Measurements from ENCODE around the gene PRKRIP1.

The PRKRIP1 gene

GRCh38 chr7:102466097-102466496 lies 69.9 kb downstream of the PRKRIP1 start:
- Histone ChIP-seq H3K79me1 (ENCODE audit: low read length) (peaks cover 12% of the 10 kb centered on the region), H2BK5ac (ENCODE audit: low read length) (no peak overlapping the region), H4K8ac (ENCODE audit: low read depth, low read length) (no peak overlapping the region), H3K27me3 (ENCODE audit: insufficient read depth, low read length, poor library complexity) (no peaks in the 10 kb centered on the region), H4K5ac (ENCODE audit: low read length) (no peak overlapping the region), H3K4me3 (ENCODE audit: low read length) (no peak overlapping the region), H3K9ac (ENCODE audit: low read length) (no peak overlapping the region), H3K4me2 (ENCODE audit: low read length) (no peak overlapping the region), H2BK15ac (replicated peaks; ENCODE audit: low read depth) (no peak overlapping the region), H3K27ac (ENCODE audit: low read depth, low read length) (no peak overlapping the region), H2AK5ac (ENCODE audit: low read length) (no peak overlapping the region), H3K23ac (ENCODE audit: low read length) (no peak overlapping the region), H3K4ac (ENCODE audit: low read depth, low read length) (no peak overlapping the region), H2BK120ac (ENCODE audit: low read depth, low read length) (no peak overlapping the region), H3K36me3 (ENCODE audit: control insufficient read depth, insufficient read depth, low read length) (no peaks in the 10 kb centered on the region), H3K56ac (ENCODE audit: low read length) (peak overlapping the region; percentile 1), H3K4me1 (ENCODE audit: control insufficient read depth, low read depth, low read length) (no peaks in the 10 kb centered on the region), H3K18ac (ENCODE audit: low read length) (no peak overlapping the region), H3K79me2 (ENCODE audit: control insufficient read depth, insufficient read depth, low read length) (peaks cover 5% of the 10 kb centered on the region)
- WGBS (ENCODE audit: extremely low coverage, insufficient coverage, low lambda C conversion rate): no CpG with 5 or more reads among the region's 7 CpGs
- DNase-seq: no peak

- DNase-seq: no peak
- peaks cover 5% of the 10 kb centered on the region for H3K36me3 ChIP-seq (ENCODE audit: control insufficient read depth, insufficient read depth, low read length)
- H3K4me2 ChIP-seq (ENCODE audit: low read length): no peak overlapping the region
- H4K5ac ChIP-seq (ENCODE audit: low read length): no peak overlapping the region
- no peak overlapping the region for H2BK15ac ChIP-seq (replicated peaks; ENCODE audit: low read depth)
- H3K4ac ChIP-seq (ENCODE audit: low read depth, low read length): no peak overlapping the region
- no peak overlapping the region for H2BK120ac ChIP-seq (ENCODE audit: low read depth, low read length)
- H3K4me1 ChIP-seq (ENCODE audit: control insufficient read depth, low read depth, low read length): no peaks in the 10 kb centered on the region
- no peak overlapping the region for H3K23ac ChIP-seq (ENCODE audit: low read length)
- no peak overlapping the region for H3K9ac ChIP-seq (ENCODE audit: low read length)
- no peaks in the 10 kb centered on the region for H3K27me3 ChIP-seq (ENCODE audit: insufficient read depth, low read length, poor library complexity)
- H3K79me1 ChIP-seq (ENCODE audit: low read length): peaks cover 12% of the 10 kb centered on the region
- H3K27ac ChIP-seq (ENCODE audit: low read depth, low read length): no peak overlapping the region
- no peak overlapping the region for H3K18ac ChIP-seq (ENCODE audit: low read length)
- no peak overlapping the region for H2BK5ac ChIP-seq (ENCODE audit: low read length)
- peaks cover 5% of the 10 kb centered on the region for H3K79me2 ChIP-seq (ENCODE audit: control insufficient read depth, insufficient read depth, low read length)
- H3K4me3 ChIP-seq (ENCODE audit: low read length): no peak overlapping the region
- H3K56ac ChIP-seq (ENCODE audit: low read length): no peak overlapping the region
- H2AK5ac ChIP-seq (ENCODE audit: low read length): no peak overlapping the region
- no peak overlapping the region for H4K8ac ChIP-seq (ENCODE audit: low read depth, low read length)
- no CpG with 5 or more reads among the region's 24 CpGs for WGBS (ENCODE audit: extremely low coverage, insufficient coverage, low lambda C conversion rate)
Observed at GRCh38 chr7:102467581-102468477, 71.7 kb downstream of the PRKRIP1 start.

- Histone ChIP-seq H2BK5ac (ENCODE audit: low read length) (no peak overlapping the region), H3K9ac (ENCODE audit: low read length) (no peak overlapping the region), H3K18ac (ENCODE audit: low read length) (no peak overlapping the region), H3K27me3 (ENCODE audit: insufficient read depth, low read length, poor library complexity) (no peaks in the 10 kb centered on the region), H2AK5ac (ENCODE audit: low read length) (no peak overlapping the region), H3K4me1 (ENCODE audit: control insufficient read depth, low read depth, low read length) (no peaks in the 10 kb centered on the region), H3K4me3 (ENCODE audit: low read length) (no peak overlapping the region), H3K79me1 (ENCODE audit: low read length) (peaks cover 9% of the 10 kb centered on the region), H3K36me3 (ENCODE audit: control insufficient read depth, insufficient read depth, low read length) (peaks cover 5% of the 10 kb centered on the region), H2BK120ac (ENCODE audit: low read depth, low read length) (no peak overlapping the region), H4K8ac (ENCODE audit: low read depth, low read length) (no peak overlapping the region), H3K56ac (ENCODE audit: low read length) (no peak overlapping the region), H3K4me2 (ENCODE audit: low read length) (no peak overlapping the region), H2BK15ac (replicated peaks; ENCODE audit: low read depth) (no peak overlapping the region), H4K5ac (ENCODE audit: low read length) (no peak overlapping the region), H3K27ac (ENCODE audit: low read depth, low read length) (no peak overlapping the region), H3K4ac (ENCODE audit: low read depth, low read length) (no peak overlapping the region), H3K79me2 (ENCODE audit: control insufficient read depth, insufficient read depth, low read length) (peaks cover 5% of the 10 kb centered on the region), H3K23ac (ENCODE audit: low read length) (no peak overlapping the region)
- WGBS (ENCODE audit: extremely low coverage, insufficient coverage, low lambda C conversion rate): no CpG with 5 or more reads among the region's 40 CpGs
- DNase-seq: no peak
Observed at GRCh38 chr7:102468478-102469350, 72.6 kb downstream of the PRKRIP1 start.

GRCh38 chr7:102469351-102469971 lies 73.3 kb downstream of the PRKRIP1 start:
- no peak overlapping the region for H3K4me3 ChIP-seq (ENCODE audit: low read length)
- H4K5ac ChIP-seq (ENCODE audit: low read length): no peak overlapping the region
- WGBS (ENCODE audit: extremely low coverage, insufficient coverage, low lambda C conversion rate): no CpG with 5 or more reads among the region's 24 CpGs
- peaks cover 3% of the 10 kb centered on the region for H3K79me1 ChIP-seq (ENCODE audit: low read length)
- no peak overlapping the region for H3K23ac ChIP-seq (ENCODE audit: low read length)
- no peak overlapping the region for H3K9ac ChIP-seq (ENCODE audit: low read length)
- H3K4ac ChIP-seq (ENCODE audit: low read depth, low read length): no peak overlapping the region
- H3K4me1 ChIP-seq (ENCODE audit: control insufficient read depth, low read depth, low read length): no peaks in the 10 kb centered on the region
- no peak overlapping the region for H3K56ac ChIP-seq (ENCODE audit: low read length)
- no peak overlapping the region for H2AK5ac ChIP-seq (ENCODE audit: low read length)
- DNase-seq: no peak
- no peak overlapping the region for H3K18ac ChIP-seq (ENCODE audit: low read length)
- H2BK120ac ChIP-seq (ENCODE audit: low read depth, low read length): no peak overlapping the region
- no peaks in the 10 kb centered on the region for H3K79me2 ChIP-seq (ENCODE audit: control insufficient read depth, insufficient read depth, low read length)
- H3K4me2 ChIP-seq (ENCODE audit: low read length): no peak overlapping the region
- no peak overlapping the region for H3K27ac ChIP-seq (ENCODE audit: low read depth, low read length)
- H2BK15ac ChIP-seq (replicated peaks; ENCODE audit: low read depth): no peak overlapping the region
- H2BK5ac ChIP-seq (ENCODE audit: low read length): no peak overlapping the region
- no peaks in the 10 kb centered on the region for H3K27me3 ChIP-seq (ENCODE audit: insufficient read depth, low read length, poor library complexity)
- no peak overlapping the region for H4K8ac ChIP-seq (ENCODE audit: low read depth, low read length)
- peaks cover 5% of the 10 kb centered on the region for H3K36me3 ChIP-seq (ENCODE audit: control insufficient read depth, insufficient read depth, low read length)

- Histone ChIP-seq H3K36me3 (ENCODE audit: control insufficient read depth, insufficient read depth, low read length) (peaks cover 5% of the 10 kb centered on the region), H3K79me1 (ENCODE audit: low read length) (peaks cover 3% of the 10 kb centered on the region), H3K56ac (ENCODE audit: low read length) (no peak overlapping the region), H3K18ac (ENCODE audit: low read length) (no peak overlapping the region), H3K4me3 (ENCODE audit: low read length) (no peak overlapping the region), H2BK15ac (replicated peaks; ENCODE audit: low read depth) (no peak overlapping the region), H3K4ac (ENCODE audit: low read depth, low read length) (no peak overlapping the region), H2BK5ac (ENCODE audit: low read length) (no peak overlapping the region), H4K5ac (ENCODE audit: low read length) (no peak overlapping the region), H2AK5ac (ENCODE audit: low read length) (no peak overlapping the region), H3K27me3 (ENCODE audit: insufficient read depth, low read length, poor library complexity) (no peaks in the 10 kb centered on the region), H3K23ac (ENCODE audit: low read length) (no peak overlapping the region), H3K4me1 (ENCODE audit: control insufficient read depth, low read depth, low read length) (no peaks in the 10 kb centered on the region), H3K79me2 (ENCODE audit: control insufficient read depth, insufficient read depth, low read length) (no peaks in the 10 kb centered on the region), H2BK120ac (ENCODE audit: low read depth, low read length) (no peak overlapping the region), H4K8ac (ENCODE audit: low read depth, low read length) (no peak overlapping the region), H3K27ac (ENCODE audit: low read depth, low read length) (no peak overlapping the region), H3K4me2 (ENCODE audit: low read length) (no peak overlapping the region), H3K9ac (ENCODE audit: low read length) (no peak overlapping the region)
- DNase-seq: no peak
- no CpG with 5 or more reads among the region's 20 CpGs for WGBS (ENCODE audit: extremely low coverage, insufficient coverage, low lambda C conversion rate)
Observed at GRCh38 chr7:102469972-102470825, 74.0 kb downstream of the PRKRIP1 start.
